Aorta (tissue), 5 donors: Measurements from ENCODE around the gene IL1RAPL1. TPM values are rescaled to one million over a fixed set of nuclear protein-coding genes. Genes with fewer than 3 reads are reported as not detected.

ENCODE experiments used
- ATAC-seq: fragments of 200-7000 bp; cut with Tn5 transposase; one replicate; pipeline ENCODE4 v1.9.1; 2022; ENCODE audit warnings: moderate library complexity; ENCODE audit not compliant: low FRiP score
- DNase-seq, 2 donors: peaks; one replicate each; pipeline ENCODE4 v3.0.0-alpha.2; 2020
- H3K27ac ChIP-seq, 2 donors: one replicate each; pipeline ENCODE4 v1.5.1; 2013; ENCODE audit warnings: low read length in 2 of 2, mild to moderate bottlenecking in 2 of 2, moderate library complexity in 2 of 2, control low read depth in 1 of 2, inconsistent platforms in 1 of 2, low read depth in 1 of 2
- H3K27me3 ChIP-seq, 2 donors: one replicate each; pipeline ENCODE4 v1.6.1; 2013; ENCODE audit warnings: control low read depth in 1 of 2, low read length in 1 of 2, mild to moderate bottlenecking in 1 of 2, moderate library complexity in 1 of 2; ENCODE audit not compliant: insufficient read depth in 2 of 2, control insufficient read depth in 1 of 2
- H3K36me3 ChIP-seq, 2 donors: one replicate each; pipeline ENCODE4 v1.6.1; 2013; ENCODE audit warnings: control low read depth in 1 of 2, low read length in 1 of 2, mild to moderate bottlenecking in 1 of 2; ENCODE audit not compliant: insufficient read depth in 2 of 2, control insufficient read depth in 1 of 2
- H3K4me1 ChIP-seq, 2 donors: one replicate each; pipeline ENCODE4 v1.6.1; 2013; ENCODE audit warnings: low read length in 2 of 2, control low read depth in 1 of 2, mild to moderate bottlenecking in 1 of 2, moderate library complexity in 1 of 2; ENCODE audit not compliant: insufficient read depth in 2 of 2, control insufficient read depth in 1 of 2
- H3K4me3 ChIP-seq, 2 donors: one replicate each; pipeline ENCODE4 v1.5.1; 2013; ENCODE audit warnings: low read length in 2 of 2, control low read depth in 1 of 2, mild to moderate bottlenecking in 1 of 2
- H3K9me3 ChIP-seq: one replicate; pipeline ENCODE4 v1.6.1; 2013; ENCODE audit warnings: mild to moderate bottlenecking, low read length; ENCODE audit not compliant: control insufficient read depth
- WGBS, 2 donors: extraction: QIAGEN DNeasy Blood & Tissue Kit; methylation state at CpG; one replicate each; pipeline ENCODE4 v1.1.7; 2013; 5-methylcytosine and 5-hydroxymethylcytosine counted together
- intact Hi-C, 2 donors: fragments of 100-400 bp; cut with DNase I; formaldehyde crosslinking; loops; one replicate each; pipeline versions ENCODE4 v1.14.2 to v1.15.0; 2022
- polyA plus RNA-seq, 2 donors: library from polyadenylated mRNA; stranded (reverse); fragments of 200-250 nt; gene quantifications; one replicate each; pipeline ENCODE4 v1.2.3, GENCODE V29; 2013
- total RNA-seq, 2 donors: library from RNA; stranded (reverse); fragmentation: NEBNext Ultra II Directional; extraction: Animal tissue kit (Norgen Biotek cat#: 25700); gene quantifications; one replicate each; pipeline ENCODE4 v1.2.1, GENCODE V29; 2021
- donor health status: healthy with polysubstance abuse.
- donor health status: Bipolar disorder and iron deficiency.
- donor health status: DM: no; HTN: no; CAD: no.
- donor health status: DM: no; HTN: no; CAD: no.
- donor health status: DM: yes; HTN: yes; CAD: no.

Gene IL1RAPL1
- total and polyA plus RNA-seq, 4 donors, result 0.24 to 0.26 TPM; not detected in 2

DNA sequence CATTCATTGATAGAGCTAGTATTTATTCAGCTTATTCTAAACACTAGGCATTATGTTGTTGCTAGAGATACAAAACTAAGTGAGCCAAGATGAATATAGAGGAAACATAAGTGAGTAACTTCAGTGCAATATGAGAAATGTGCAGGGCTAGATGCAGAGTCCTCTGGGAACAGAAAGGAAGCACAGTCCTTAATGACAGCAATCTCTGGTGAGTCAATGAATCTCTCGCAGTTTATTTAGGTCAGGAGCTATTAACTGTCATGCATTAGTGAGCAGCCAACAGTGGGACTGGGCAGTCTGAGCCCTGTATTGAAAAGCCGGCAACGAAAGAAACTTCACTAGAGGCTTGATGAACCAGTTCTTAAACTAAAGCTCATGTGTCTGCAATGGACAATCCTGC lies 1030.0 kb downstream of the IL1RAPL1 start:
- H3K4me1 ChIP-seq, result no peaks in the 10 kb centered on the region
- intact Hi-C loops, result no loop called here
- 80% methylated on average over 3 of the region's 3 CpGs for WGBS, 2 donors

GRCh38 chrX:29617725-29618124 lies 1030.5 kb downstream of the IL1RAPL1 start:
- DNase-seq (no peak), ATAC-seq (no peak)
- 67 to 83% methylated on average over 4 of the region's 4 CpGs for WGBS, 2 donors
- no peak overlapping the region for H3K4me3 ChIP-seq
- no peaks in the 10 kb centered on the region for H3K36me3 ChIP-seq
- no peak overlapping the region for H3K27ac ChIP-seq
- no peaks in the 10 kb centered on the region for H3K27me3 ChIP-seq
- H3K9me3 ChIP-seq, result no peaks in the 10 kb centered on the region
- intact Hi-C loops, result no loop called here
- H3K4me1 ChIP-seq, result no peaks in the 10 kb centered on the region

More for the DNA sequence above, 1030.0 kb downstream of the IL1RAPL1 start:
- Histone ChIP-seq H3K36me3 (no peaks in the 10 kb centered on the region), H3K9me3 (no peaks in the 10 kb centered on the region), H3K27ac (no peak overlapping the region), H3K4me3 (no peak overlapping the region), H3K27me3 (no peaks in the 10 kb centered on the region)
- DNase-seq (no peak), ATAC-seq (no peak)

DNA sequence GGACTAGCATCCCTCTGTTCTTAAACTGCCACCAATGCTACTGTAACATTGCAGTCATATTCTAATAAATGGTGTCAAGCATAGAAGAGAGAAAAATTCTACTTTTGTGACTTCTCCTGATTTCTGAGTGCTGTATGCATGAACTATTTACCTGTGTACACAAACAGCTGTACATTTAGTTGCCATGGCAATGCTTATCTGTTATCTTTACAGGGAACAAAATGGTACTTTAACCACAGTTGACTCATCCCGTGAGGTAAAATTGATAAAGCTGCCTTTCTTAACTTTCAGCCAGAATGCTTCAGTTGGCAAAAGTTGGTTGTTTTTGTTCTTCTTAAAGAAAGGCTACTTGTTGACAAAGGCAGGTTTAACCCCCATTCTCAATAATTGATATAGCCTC lies 1040.6 kb downstream of the IL1RAPL1 start:
- no peaks in the 10 kb centered on the region for H3K36me3 ChIP-seq
- H3K4me3 ChIP-seq, result no peak overlapping the region
- WGBS, 2 donors, result 87 to 95% methylated on average over 1 of the region's 1 CpG

GRCh38 chrX:29634516-29634915 lies 1047.3 kb downstream of the IL1RAPL1 start:
- no peaks in the 10 kb centered on the region for H3K27me3 ChIP-seq
- DNase-seq (no peak), ATAC-seq (no peak)
- 28 to 40% methylated on average over 2 of the region's 2 CpGs for WGBS, 2 donors
- H3K4me3 ChIP-seq, result no peak overlapping the region
- H3K27ac ChIP-seq, result no peak overlapping the region
- H3K36me3 ChIP-seq, result no peaks in the 10 kb centered on the region
- H3K9me3 ChIP-seq, result no peaks in the 10 kb centered on the region
- H3K4me1 ChIP-seq, result no peaks in the 10 kb centered on the region
- intact Hi-C loops, result no loop called here

More for the DNA sequence above, 1040.6 kb downstream of the IL1RAPL1 start:
- DNase-seq (no peak), ATAC-seq (no peak)
- Histone ChIP-seq H3K4me1 (no peaks in the 10 kb centered on the region), H3K27me3 (no peaks in the 10 kb centered on the region), H3K9me3 (no peaks in the 10 kb centered on the region), H3K27ac (no peak overlapping the region)
- intact Hi-C loops, result no loop called here

DNA sequence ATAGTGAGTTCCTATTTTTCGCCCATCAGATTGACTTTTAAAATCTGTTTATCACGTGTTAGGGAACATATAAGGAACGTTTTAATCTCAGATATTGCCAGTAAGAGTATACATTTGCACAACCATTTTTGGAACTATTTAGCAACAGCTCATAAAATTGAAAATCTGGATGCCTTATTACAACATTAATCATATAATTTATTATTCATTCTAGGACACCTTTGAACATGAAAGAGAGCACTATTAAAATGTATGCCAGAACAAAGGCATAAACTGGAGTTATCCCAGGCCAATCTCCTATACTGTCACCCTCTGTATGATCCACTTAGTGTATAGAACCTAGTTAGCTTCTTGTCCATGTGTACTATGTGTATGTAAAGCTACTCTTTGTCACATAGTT lies 1049.1 kb downstream of the IL1RAPL1 start:
- WGBS, 2 donors, result 61 to 78% methylated on average over 3 of the region's 3 CpGs
- DNase-seq (no peak), ATAC-seq (no peak)
- H3K27me3 ChIP-seq, result no peaks in the 10 kb centered on the region
- no peaks in the 10 kb centered on the region for H3K4me1 ChIP-seq
- H3K9me3 ChIP-seq, result no peaks in the 10 kb centered on the region
- no peak overlapping the region for H3K4me3 ChIP-seq
- intact Hi-C loops, result no loop called here
- H3K27ac ChIP-seq, result no peak overlapping the region
- H3K36me3 ChIP-seq, result no peaks in the 10 kb centered on the region

GRCh38 chrX:29640106-29640505 lies 1052.9 kb downstream of the IL1RAPL1 start:
- 88 to 91% methylated on average over 2 of the region's 2 CpGs for WGBS, 2 donors

DNA sequence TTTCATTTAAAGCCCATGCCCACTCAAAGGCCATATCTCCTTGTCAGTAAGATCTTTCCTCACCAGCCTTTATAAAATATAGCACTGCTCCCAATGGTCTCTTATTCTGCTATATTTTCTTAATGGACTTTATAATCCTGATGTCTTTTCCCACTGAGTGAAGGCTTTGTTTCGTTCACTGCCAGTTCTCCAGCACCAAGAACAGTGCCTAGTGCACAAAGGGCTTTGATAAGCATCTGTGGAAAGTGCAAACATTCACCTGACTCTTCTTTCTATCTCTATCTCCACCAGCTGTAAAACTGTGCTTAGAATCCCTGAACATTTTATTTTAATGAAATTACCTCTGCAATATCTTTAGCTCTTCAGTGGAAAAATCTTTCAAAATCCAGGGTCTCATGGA lies 1054.2 kb downstream of the IL1RAPL1 start:
- intact Hi-C loops, result no loop called here
- WGBS, 2 donors, result 23 to 64% methylated on average over 1 of the region's 1 CpG
- Histone ChIP-seq H3K4me1 (no peaks in the 10 kb centered on the region), H3K9me3 (peaks cover 2% of the 10 kb centered on the region), H3K27me3 (no peaks in the 10 kb centered on the region), H3K36me3 (no peaks in the 10 kb centered on the region), H3K4me3 (no peak overlapping the region), H3K27ac (no peak overlapping the region)
- no peak for ATAC-seq
- DNase-seq, result no peak

More at GRCh38 chrX:29640106-29640505, 1052.9 kb downstream of the IL1RAPL1 start:
- no peak for DNase-seq
- Histone ChIP-seq H3K27me3 (no peaks in the 10 kb centered on the region), H3K36me3 (no peaks in the 10 kb centered on the region), H3K4me1 (no peaks in the 10 kb centered on the region), H3K4me3 (no peak overlapping the region), H3K9me3 (no peaks in the 10 kb centered on the region), H3K27ac (no peak overlapping the region)
- intact Hi-C loops, result no loop called here
- ATAC-seq, result no peak

DNA sequence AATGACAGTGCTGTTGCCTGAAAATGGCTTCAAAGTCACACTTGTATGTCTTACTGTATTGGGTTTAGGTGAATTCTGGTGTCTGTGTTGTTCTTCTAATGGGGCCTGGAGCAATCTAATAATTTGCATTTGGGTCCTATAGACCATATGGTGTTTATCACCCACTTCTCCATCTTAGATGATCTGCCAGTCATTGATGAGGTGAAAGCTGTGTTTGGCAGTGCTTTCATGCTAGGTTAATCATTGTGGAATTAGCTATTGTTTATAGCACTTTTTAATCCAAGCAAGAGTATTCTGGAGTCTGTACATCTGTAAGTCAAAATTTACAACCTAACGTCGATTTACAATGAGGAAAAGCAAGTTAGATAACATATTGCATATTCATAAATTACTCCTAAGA lies 1055.9 kb downstream of the IL1RAPL1 start:
- Histone ChIP-seq H3K4me3 (no peak overlapping the region), H3K27me3 (no peaks in the 10 kb centered on the region), H3K9me3 (peaks cover 2% of the 10 kb centered on the region), H3K4me1 (no peaks in the 10 kb centered on the region), H3K27ac (no peak overlapping the region), H3K36me3 (no peaks in the 10 kb centered on the region)
- intact Hi-C loops, result no loop called here
- no peak for DNase-seq
- ATAC-seq, result no peak
- 73 to 88% methylated on average over 2 of the region's 2 CpGs for WGBS, 2 donors

GRCh38 chrX:29648161-29648560 lies 1060.9 kb downstream of the IL1RAPL1 start:
- no peak overlapping the region for H3K4me3 ChIP-seq
- peaks cover 2% of the 10 kb centered on the region for H3K9me3 ChIP-seq
- no peak overlapping the region for H3K27ac ChIP-seq
- H3K36me3 ChIP-seq, result no peaks in the 10 kb centered on the region
- no peaks in the 10 kb centered on the region for H3K27me3 ChIP-seq
- ATAC-seq (no peak), DNase-seq (no peak)
- 78 to 90% methylated on average over 1 of the region's 1 CpG for WGBS, 2 donors
- intact Hi-C loops, result no loop called here
- no peaks in the 10 kb centered on the region for H3K4me1 ChIP-seq
